GM18873 (cell line): ENCODE measurements around the gene RFT1.

Experiments
- ATAC-seq: cut with Tn5 transposase; IDR thresholded peaks from one replicate; pipeline ENCODE4 v1.9.1; 2021; ENCODE audit warnings: mild to moderate bottlenecking, moderate library complexity, moderate number of reproducible peaks; ENCODE audit not compliant: unreplicated experiment, low FRiP score

Gene RFT1

GRCh38 chr3:53040351-53040820, 89.8 kb downstream of the RFT1 start:
- ATAC-seq, result no peak

- ATAC-seq, result no peak
Observed at GRCh38 chr3:53039376-53039752, 90.9 kb downstream of the RFT1 start.

- no peak for ATAC-seq
Observed at GRCh38 chr3:53038679-53039375, 91.4 kb downstream of the RFT1 start.
